IPS-NIHi7 (cell line): Measurements from ENCODE around the gene RNF138.
A peak's percentile ranks its signal among the peaks of the same experiment; 100 is the strongest.
"Not testable (repeated sequence)": the region's sequence is repeated elsewhere in the genome, so short reads cannot be mapped to it uniquely, and the experiment has no call there.

Experiments
- DNase-seq: peaks from one replicate; pipeline ENCODE4 v3.0.0; 2012; ENCODE audit warnings: mixed read lengths; ENCODE audit errors: extremely low spot score

Gene RNF138

GRCh38 chr18:32091724-32092421 is at the start of gene RNF138:
TSS of gene RNF138 (plus strand) at chr18:32091874. CDS start at chr18:32092777, 903 bp downstream.
- peak; percentile 91 for DNase-seq

- DNase-seq: no peak
Measured at GRCh38 chr18:32042337-32042736, 49.3 kb upstream of the RNF138 start.

- DNase-seq: no peak
Measured at GRCh38 chr18:32048507-32049091, 43.1 kb upstream of the RNF138 start.

- DNase-seq: no peak
Measured at GRCh38 chr18:32049393-32050171, 42.1 kb upstream of the RNF138 start.

- DNase-seq: no peak
Measured at GRCh38 chr18:32056613-32057358, 34.9 kb upstream of the RNF138 start.

- peak; percentile 13 for DNase-seq
Measured at GRCh38 chr18:32057624-32058165, 34.0 kb upstream of the RNF138 start.

- no peak for DNase-seq
Measured at GRCh38 chr18:32060026-32060425, 31.6 kb upstream of the RNF138 start.

- no peak for DNase-seq
Measured at GRCh38 chr18:32067375-32068167, 24.1 kb upstream of the RNF138 start.

- no peak for DNase-seq
Measured at GRCh38 chr18:32072321-32072720, 19.4 kb upstream of the RNF138 start.

GRCh38 chr18:32074206-32074605 is 17.5 kb upstream of the RNF138 start:
- no peak for DNase-seq

GRCh38 chr18:32078845-32079244 is 12.8 kb upstream of the RNF138 start:
- DNase-seq: no peak

GRCh38 chr18:32081881-32082280 is 9.8 kb upstream of the RNF138 start:
- no peak for DNase-seq

- DNase-seq: no peak
Measured at GRCh38 chr18:32083781-32084180, 7.9 kb upstream of the RNF138 start.

- DNase-seq: no peak
Measured at GRCh38 chr18:32086881-32087280, 4.8 kb upstream of the RNF138 start.

- not testable (repeated sequence) for DNase-seq
Measured at GRCh38 chr18:32090831-32091230, 843 bp upstream of the RNF138 start.

GRCh38 chr18:32091325-32091723 is 350 bp upstream of the RNF138 start:
- no peak for DNase-seq

- peak; percentile 99 for DNase-seq
Measured at GRCh38 chr18:32092422-32093101, 888 bp downstream of the RNF138 start.

GRCh38 chr18:32093102-32093511 is 1.4 kb downstream of the RNF138 start:
- peak; percentile 63 for DNase-seq

- DNase-seq: no peak
Measured at GRCh38 chr18:32093523-32093922, 1.8 kb downstream of the RNF138 start.

GRCh38 chr18:32095192-32095899 is 3.7 kb downstream of the RNF138 start:
- DNase-seq: no peak
